GM12878 (cell line): ENCODE measurements around the gene HTR3C. TPM values are rescaled to one million over a fixed set of nuclear protein-coding genes. Genes with fewer than 3 reads are reported as not detected.
"Not testable (repeated sequence)": the region's sequence is repeated elsewhere in the genome, so short reads cannot be mapped to it uniquely, and the experiment has no call there.

Experiments
- ATAC-seq: fragments of 200-7000 bp; cut with Tn5 transposase; 3 replicates; pipeline ENCODE4 v1.9.1; 2020; ENCODE audit warnings: mild to moderate bottlenecking, moderate library complexity
- BruUV-seq: library from RNA; stranded (reverse); fragments of 400-500 nt; replicated peaks from 2 replicates; lab custom pipeline; 2021; lab: Mats Ljungman, UMichigan
- CTCF ChIA-PET: fragments of 300-600 bp; sonication (Branson Sonifier 250); formaldehyde crosslinking; extraction: SDS; loops from one replicate; lab custom pipeline; 2021; ENCODE audit warnings: inconsistent platforms; lab: Yijun Ruan, JAX
- POLR2A ChIA-PET: fragments of 350-600 bp; formaldehyde crosslinking; extraction: SDS; loops from one replicate; lab custom pipeline; 2021; ENCODE audit warnings: inconsistent platforms; lab: Charles Lee
- RAD21 ChIA-PET: fragments of 300-600 bp; sonication (Branson Sonifier 250); formaldehyde crosslinking; loops from one replicate; lab custom pipeline; 2023; ENCODE audit warnings: antibody characterized with exemption; ENCODE audit not compliant: unreplicated experiment; lab: Charles Lee
- SMC1A ChIA-PET: fragments of 300-600 bp; sonication (Branson Sonifier 250); formaldehyde crosslinking; loops from one replicate; lab custom pipeline; 2023; ENCODE audit not compliant: unreplicated experiment, uncharacterized antibody; lab: Charles Lee
- DNase-seq: peaks from one replicate; pipeline ENCODE4 v3.0.0-alpha.2; 2011; ENCODE audit warnings: low read depth, low spot score
- FAIRE-seq: peaks from 3 replicates; lab custom pipeline; 2011; peaks lifted over from hg19 to GRCh38; lab: Jason Lieb, UNC
- H2AFZ ChIP-seq: 2 replicates; pipeline ENCODE4 v1.6.0; 2011; ENCODE audit warnings: low read depth, low read length, control low read depth; ENCODE audit not compliant: control insufficient read depth
- H3K27ac ChIP-seq: 2 replicates; pipeline ENCODE4 v1.5.1; 2011; ENCODE audit warnings: control low read depth; ENCODE audit not compliant: control insufficient read depth, insufficient read depth
- H3K27me3 ChIP-seq, 2 experiments: replicated peaks in 1 of 2; 2 replicates each; pipeline versions ENCODE4 v1.6.0 to v1.6.1; 2011; ENCODE audit warnings: low read length in 1 of 2; ENCODE audit not compliant: control insufficient read depth in 2 of 2, insufficient read depth in 2 of 2
- H3K36me3 ChIP-seq, 2 experiments: 2 replicates each; pipeline ENCODE4 v1.5.1; 2011; ENCODE audit warnings: low read length in 1 of 2; ENCODE audit not compliant: control insufficient read depth in 2 of 2, insufficient read depth in 2 of 2
- H3K4me1 ChIP-seq: 2 replicates; pipeline ENCODE4 v1.6.1; 2011; ENCODE audit warnings: mild to moderate bottlenecking, low read length, moderate library complexity, mixed read lengths; ENCODE audit not compliant: control insufficient read depth, insufficient read depth
- H3K4me2 ChIP-seq: 2 replicates; pipeline ENCODE4 v1.6.0; 2011; ENCODE audit warnings: control low read depth; ENCODE audit not compliant: control insufficient read depth, insufficient read depth
- H3K4me3 ChIP-seq: fragments of 200-600 bp; sonication (generic); 2 replicates; pipeline ENCODE4 v1.5.1; 2016
- H3K79me2 ChIP-seq: 2 replicates; pipeline ENCODE4 v1.6.0; 2011; ENCODE audit warnings: low read length; ENCODE audit not compliant: control insufficient read depth, insufficient read depth
- H3K9ac ChIP-seq: 2 replicates; pipeline ENCODE4 v1.8.0; 2011; ENCODE audit warnings: low read length, control low read depth, mixed read lengths; ENCODE audit not compliant: control insufficient read depth, insufficient read depth
- H3K9me3 ChIP-seq: replicated peaks from 3 replicates; pipeline ENCODE4 v1.5.1; 2011; ENCODE audit warnings: mild to moderate bottlenecking, low read length; ENCODE audit not compliant: control insufficient read depth, insufficient read depth
- H4K20me1 ChIP-seq: 2 replicates; pipeline ENCODE4 v1.6.0; 2011; ENCODE audit not compliant: control insufficient read depth, insufficient read depth
- EED ChIP-seq: sonication (generic); IDR thresholded peaks from 2 replicates; pipeline ENCODE4 v1.6.1; 2016; ENCODE audit warnings: antibody characterized with exemption, low read depth
- EGR1 ChIP-seq, 2 experiments: IDR thresholded peaks; 1 replicate in 1 of 2; 2 replicates in 1 of 2; pipeline ENCODE4 v1.6.1; 2011 to 2012; ENCODE audit warnings: low read depth in 2 of 2, low read length in 2 of 2, borderline replicate concordance in 1 of 2, mild to moderate bottlenecking in 1 of 2, moderate library complexity in 1 of 2
- GATAD2B ChIP-seq: fragments of 450-650 bp; conservative IDR thresholded peaks from 2 replicates; pipeline ENCODE4 v1.6.1; 2017; ENCODE audit warnings: low read depth, mild to moderate bottlenecking, moderate library complexity
- RBBP5 ChIP-seq: fragments of 200-600 bp; sonication (generic); conservative IDR thresholded peaks from 2 replicates; pipeline ENCODE4 v1.6.1; 2016
- YY1 ChIP-seq: IDR thresholded peaks from 2 replicates; pipeline ENCODE4 v1.6.1; 2011; ENCODE audit warnings: low read depth, mild to moderate bottlenecking, low read length
- ZNF384 ChIP-seq: IDR thresholded peaks from 2 replicates; pipeline ENCODE4 v1.6.1; 2012; ENCODE audit warnings: low read depth, mild to moderate bottlenecking, low read length, improper control_type of control experiment, borderline replicate concordance
- WGBS: methylation state at CpG from one replicate; pipeline ENCODE4 v1.1.6; 2016; ENCODE audit warnings: low lambda C conversion rate; ENCODE audit not compliant: insufficient replicate concordance, insufficient coverage; ENCODE audit errors: missing lambda C conversion rate; 5-methylcytosine and 5-hydroxymethylcytosine counted together
- in situ Hi-C: fragments of 300-500 bp; cut with MboI; formaldehyde crosslinking; loops from 9 replicates; pipeline ENCODE4 v1.14.3; 2018; ENCODE audit warnings: mixed read lengths
- intact Hi-C: fragments of 100-400 bp; cut with micrococcal nuclease; formaldehyde crosslinking; loops from one replicate; pipeline ENCODE4 v1.14.2; 2022; ENCODE audit not compliant: unreplicated experiment
- polyA plus RNA-seq, 11 experiments: library from polyadenylated mRNA; depleted of rRNA in 4 of 11; unstranded in 6 of 11; stranded (reverse) in 5 of 11; fragments of >200 nt; fragmentation: Nextera tagmentation in 4 of 11; fragmentation: Illumina TruSeq in 1 of 11; extraction: Ambion mirVana in 4 of 11; extraction: Trizol in 1 of 11; gene quantifications; 1 replicate in 1 of 11; 2 replicates in 10 of 11; pipeline versions ENCODE4 v1.2.1 to v1.2.3, GENCODE V29; 2011 to 2016; ENCODE audit warnings: inconsistent platforms in 2 of 11, missing spikeins in 2 of 11, low read depth in 1 of 11
- total RNA-seq, 4 experiments: library from RNA; depleted of rRNA in 3 of 4; stranded (reverse); fragments of >200 nt in 3 of 4; fragmentation: Illumina TruSeq in 1 of 4; extraction: Trizol in 1 of 4; gene quantifications; 2 replicates each; pipeline versions ENCODE4 v1.2.1 to v1.2.3, GENCODE V29; 2013 to 2021
- TF ChIP-seq, protein P1 (sequence below): IDR thresholded peaks from 2 replicates; pipeline ENCODE4 v1.6.1; 2012; ENCODE audit warnings: low read length, inconsistent platforms
- TF ChIP-seq, protein P2 (sequence below): fragments of 450-650 bp; formaldehyde crosslinking; IDR thresholded peaks from 2 replicates; pipeline ENCODE4 v1.5.0; 2022; ENCODE audit warnings: mild to moderate bottlenecking, missing genetic modification characterization

The HTR3C gene
- total and polyA plus RNA-seq, 10 of the 15 experiments (the other 5 are each of a cell fraction or from before 2014, with no cell fraction given) = not detected

DNA sequence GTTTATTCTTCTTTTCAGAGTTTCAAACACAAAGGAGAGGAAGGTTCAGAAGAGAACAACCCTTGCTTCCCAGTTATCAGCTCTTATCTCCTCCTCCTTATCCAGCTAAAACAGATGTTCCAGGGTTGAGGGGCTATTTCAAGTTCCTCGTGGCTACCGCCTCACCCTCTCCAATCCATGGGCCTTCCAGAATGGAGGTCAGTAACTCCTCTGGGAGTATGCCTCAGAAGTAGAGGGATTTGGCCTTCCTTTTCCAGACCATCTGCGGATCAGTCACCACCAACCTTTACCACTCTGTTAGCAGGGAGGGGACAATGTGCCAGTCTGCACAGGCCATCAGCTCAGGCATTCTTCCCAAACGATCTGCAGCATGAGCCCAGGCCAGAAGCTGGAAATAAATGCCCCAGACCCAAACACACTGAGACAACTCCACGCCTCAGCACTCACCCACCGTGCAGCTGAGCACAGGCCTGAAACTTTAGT is 14.8 kb downstream of the HTR3C start (continued):
- TF ChIP-seq EGR1 (IDR thresholded peaks at IDR 0.05; ENCODE audit: borderline replicate concordance in 1 of 2, low read depth in 2 of 2, low read length in 2 of 2) (no peak), ZNF384 (no peak), EED (no peak), RBBP5 (no peak), YY1 (no peak)

DNA sequence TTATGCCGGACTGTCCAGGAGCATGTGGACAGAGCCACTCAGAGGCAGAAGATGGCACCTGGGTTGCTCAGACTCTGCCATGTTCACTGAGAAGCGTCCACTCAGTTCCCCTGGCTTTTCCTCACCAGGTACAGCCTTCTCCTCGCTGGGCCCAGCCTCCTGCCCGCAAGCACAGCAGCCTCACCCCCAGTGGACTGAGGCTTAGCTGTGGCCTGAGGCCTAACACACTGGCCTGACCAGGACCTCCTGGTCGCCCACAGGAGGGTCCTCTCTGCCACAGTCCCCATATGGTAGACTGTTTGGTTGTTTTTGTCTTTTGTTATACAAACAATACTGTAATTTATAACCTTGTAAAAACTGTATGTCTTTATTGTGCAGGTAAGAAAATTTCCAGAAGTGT is 15.5 kb downstream of the HTR3C start:
- in situ Hi-C loops (no loop called here), intact Hi-C loops (no loop called here)
- no peaks in the 10 kb centered on the region for H3K79me2 ChIP-seq
- DNase-seq = no peak
- no peaks in the 10 kb centered on the region for H3K4me1 ChIP-seq
- ChIA-PET CTCF (no interaction called here), SMC1A (interaction anchor here (0.6 kb wide), 1 partner anchor 11 kb away, joined by 3 read pairs; no protein-coding TSS in a partner anchor), POLR2A (no interaction called here), RAD21 (no interaction called here)
- no peak overlapping the region for H3K9ac ChIP-seq
- H3K4me3 ChIP-seq = no peak overlapping the region
- ATAC-seq = no peak
- no peak overlapping the region for H2AFZ ChIP-seq
- no peak for FAIRE-seq
- BruUV-seq = no TSS peak
- no peaks in the 10 kb centered on the region for H4K20me1 ChIP-seq
- H3K27me3 ChIP-seq = no peaks in the 10 kb centered on the region
- no peak overlapping the region for H3K27ac ChIP-seq
- 59% methylated on average over 5 of the region's 5 CpGs for WGBS
- no peak overlapping the region for H3K4me2 ChIP-seq
- TF ChIP-seq YY1 (no peak), GATAD2B (no peak)
- TF ChIP-seq, protein P1, sequence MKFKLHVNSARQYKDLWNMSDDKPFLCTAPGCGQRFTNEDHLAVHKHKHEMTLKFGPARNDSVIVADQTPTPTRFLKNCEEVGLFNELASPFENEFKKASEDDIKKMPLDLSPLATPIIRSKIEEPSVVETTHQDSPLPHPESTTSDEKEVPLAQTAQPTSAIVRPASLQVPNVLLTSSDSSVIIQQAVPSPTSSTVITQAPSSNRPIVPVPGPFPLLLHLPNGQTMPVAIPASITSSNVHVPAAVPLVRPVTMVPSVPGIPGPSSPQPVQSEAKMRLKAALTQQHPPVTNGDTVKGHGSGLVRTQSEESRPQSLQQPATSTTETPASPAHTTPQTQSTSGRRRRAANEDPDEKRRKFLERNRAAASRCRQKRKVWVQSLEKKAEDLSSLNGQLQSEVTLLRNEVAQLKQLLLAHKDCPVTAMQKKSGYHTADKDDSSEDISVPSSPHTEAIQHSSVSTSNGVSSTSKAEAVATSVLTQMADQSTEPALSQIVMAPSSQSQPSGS = no peak
- TF ChIP-seq, protein P2, sequence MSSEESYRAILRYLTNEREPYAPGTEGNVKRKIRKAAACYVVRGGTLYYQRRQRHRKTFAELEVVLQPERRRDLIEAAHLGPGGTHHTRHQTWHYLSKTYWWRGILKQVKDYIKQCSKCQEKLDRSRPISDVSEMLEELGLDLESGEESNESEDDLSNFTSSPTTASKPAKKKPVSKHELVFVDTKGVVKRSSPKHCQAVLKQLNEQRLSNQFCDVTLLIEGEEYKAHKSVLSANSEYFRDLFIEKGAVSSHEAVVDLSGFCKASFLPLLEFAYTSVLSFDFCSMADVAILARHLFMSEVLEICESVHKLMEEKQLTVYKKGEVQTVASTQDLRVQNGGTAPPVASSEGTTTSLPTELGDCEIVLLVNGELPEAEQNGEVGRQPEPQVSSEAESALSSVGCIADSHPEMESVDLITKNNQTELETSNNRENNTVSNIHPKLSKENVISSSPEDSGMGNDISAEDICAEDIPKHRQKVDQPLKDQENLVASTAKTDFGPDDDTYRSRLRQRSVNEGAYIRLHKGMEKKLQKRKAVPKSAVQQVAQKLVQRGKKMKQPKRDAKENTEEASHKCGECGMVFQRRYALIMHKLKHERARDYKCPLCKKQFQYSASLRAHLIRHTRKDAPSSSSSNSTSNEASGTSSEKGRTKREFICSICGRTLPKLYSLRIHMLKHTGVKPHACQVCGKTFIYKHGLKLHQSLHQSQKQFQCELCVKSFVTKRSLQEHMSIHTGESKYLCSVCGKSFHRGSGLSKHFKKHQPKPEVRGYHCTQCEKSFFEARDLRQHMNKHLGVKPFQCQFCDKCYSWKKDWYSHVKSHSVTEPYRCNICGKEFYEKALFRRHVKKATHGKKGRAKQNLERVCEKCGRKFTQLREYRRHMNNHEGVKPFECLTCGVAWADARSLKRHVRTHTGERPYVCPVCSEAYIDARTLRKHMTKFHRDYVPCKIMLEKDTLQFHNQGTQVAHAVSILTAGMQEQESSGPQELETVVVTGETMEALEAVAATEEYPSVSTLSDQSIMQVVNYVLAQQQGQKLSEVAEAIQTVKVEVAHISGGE (CRISPR knock-in tag) = no peak
- H3K36me3 ChIP-seq = no peaks in the 10 kb centered on the region
- no peaks in the 10 kb centered on the region; the same call in 2 of the 3 replicates for H3K9me3 ChIP-seq

DNA sequence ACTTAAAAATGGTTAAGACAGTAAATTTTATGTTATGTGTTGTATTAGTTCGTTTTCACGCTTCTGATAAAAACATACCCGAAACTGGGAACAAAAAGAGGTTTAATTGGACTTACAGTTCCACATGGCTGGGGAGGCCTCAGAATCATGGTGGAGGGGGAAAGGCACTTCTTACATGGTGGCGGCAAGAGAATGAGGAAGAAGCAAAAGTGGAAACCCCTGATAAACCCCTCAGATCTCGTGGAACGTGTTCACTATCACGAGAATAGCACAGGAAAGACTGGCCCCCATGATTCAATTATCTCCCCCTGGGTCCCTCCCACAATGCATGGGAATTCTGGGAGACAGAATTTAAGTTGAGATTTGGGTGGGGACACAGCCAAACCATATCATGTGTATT is 18.3 kb downstream of the HTR3C start:
- BruUV-seq, DNase-seq, in situ Hi-C loops, SMC1A ChIA-PET, H3K4me3 ChIP-seq, ATAC-seq, H3K36me3 ChIP-seq, H3K9ac ChIP-seq, H2AFZ ChIP-seq, H3K4me1 ChIP-seq, FAIRE-seq, POLR2A ChIA-PET, H3K9me3 ChIP-seq, H3K4me2 ChIP-seq, intact Hi-C loops, H3K27ac ChIP-seq, CTCF ChIA-PET, H4K20me1 ChIP-seq, H3K79me2 ChIP-seq, RAD21 ChIA-PET, H3K27me3 ChIP-seq: not testable (repeated sequence)
- WGBS = 48% methylated on average over 7 of the region's 7 CpGs
